ENCODE results near the gene FRAS1. TPM values are rescaled to one million over a fixed set of nuclear protein-coding genes. Genes with fewer than 3 reads are reported as not detected.
"Not testable (repeated sequence)": the region's sequence is repeated elsewhere in the genome, so short reads cannot be mapped to it uniquely, and the experiment has no call there.

The FRAS1 gene
- total RNA-seq, 2 experiments from 2014 or later: 0.08 TPM; not detected in 1

DNA sequence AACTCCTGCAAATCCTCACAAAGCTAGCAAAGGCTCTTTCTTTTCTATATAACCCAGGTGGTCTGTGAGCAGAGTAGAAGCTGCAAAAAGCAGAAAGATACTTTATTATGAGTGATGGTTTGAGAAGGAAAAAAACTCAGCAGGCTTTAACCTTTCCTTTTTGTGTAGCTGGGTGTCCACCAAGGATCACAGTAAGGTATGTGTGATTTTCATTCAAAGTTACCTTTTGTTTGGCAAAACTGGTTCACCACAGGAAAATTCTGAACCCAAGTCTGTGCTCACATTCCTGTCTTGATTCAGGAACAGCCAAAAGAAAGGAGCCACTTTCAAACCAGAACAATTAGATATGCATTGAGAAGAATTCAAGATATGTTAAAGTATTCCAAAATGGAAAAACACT, 35.7 kb downstream of the FRAS1 start:
- CTCF ChIA-PET: no interaction called here
- POLR2A ChIA-PET: no interaction called here

- ChIA-PET POLR2A (no interaction called here), CTCF (no interaction called here)
Observed at GRCh38 chr4:78095081-78095480, 38.0 kb downstream of the FRAS1 start.

DNA sequence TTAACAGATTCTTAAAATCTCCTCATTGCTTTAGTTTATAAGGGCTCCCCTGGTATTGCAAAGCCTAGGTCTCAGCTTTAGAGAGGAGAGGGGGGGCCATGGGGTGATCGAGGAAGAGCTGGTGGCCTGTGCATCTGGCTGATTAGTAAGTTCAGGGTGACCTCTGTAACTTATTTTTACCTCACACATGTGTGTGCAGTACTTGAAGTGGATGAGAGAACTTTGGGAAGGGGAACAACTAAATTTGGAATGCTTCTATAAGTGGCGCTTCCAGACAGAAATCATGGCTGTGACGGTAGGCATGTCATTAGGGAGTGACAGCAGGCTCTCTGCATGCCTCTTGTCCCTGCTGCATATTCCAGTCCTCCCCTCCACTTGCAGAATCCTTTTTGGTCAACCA, 41.9 kb downstream of the FRAS1 start:
- CTCF ChIA-PET: no interaction called here

DNA sequence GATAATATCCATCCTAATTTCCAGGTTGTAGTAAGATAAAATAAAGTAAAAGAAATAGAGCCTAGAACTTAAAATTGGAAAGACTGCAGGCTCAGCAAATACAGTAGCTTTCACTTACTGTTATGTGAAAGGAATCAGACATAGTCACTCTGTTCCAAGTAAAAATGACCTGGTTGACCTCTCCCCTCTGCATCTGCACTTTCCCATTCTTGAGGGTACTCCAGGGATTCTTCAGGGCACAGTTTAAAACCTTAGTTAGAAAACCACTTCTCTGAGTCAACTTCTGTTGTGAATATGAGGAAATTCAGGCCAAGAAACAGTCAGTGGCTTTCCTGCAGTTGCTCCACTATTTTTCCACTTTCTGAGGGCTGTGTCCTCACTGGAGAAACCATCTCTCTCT, 42.9 kb downstream of the FRAS1 start:
- CTCF ChIA-PET: no interaction called here
- POLR2A ChIA-PET: no interaction called here

More for the DNA sequence above, 41.9 kb downstream of the FRAS1 start:
- POLR2A ChIA-PET: no interaction called here

- POLR2A ChIA-PET: no interaction called here
- CTCF ChIA-PET: no interaction called here
Observed at GRCh38 chr4:78119698-78120097, 62.6 kb downstream of the FRAS1 start.

DNA sequence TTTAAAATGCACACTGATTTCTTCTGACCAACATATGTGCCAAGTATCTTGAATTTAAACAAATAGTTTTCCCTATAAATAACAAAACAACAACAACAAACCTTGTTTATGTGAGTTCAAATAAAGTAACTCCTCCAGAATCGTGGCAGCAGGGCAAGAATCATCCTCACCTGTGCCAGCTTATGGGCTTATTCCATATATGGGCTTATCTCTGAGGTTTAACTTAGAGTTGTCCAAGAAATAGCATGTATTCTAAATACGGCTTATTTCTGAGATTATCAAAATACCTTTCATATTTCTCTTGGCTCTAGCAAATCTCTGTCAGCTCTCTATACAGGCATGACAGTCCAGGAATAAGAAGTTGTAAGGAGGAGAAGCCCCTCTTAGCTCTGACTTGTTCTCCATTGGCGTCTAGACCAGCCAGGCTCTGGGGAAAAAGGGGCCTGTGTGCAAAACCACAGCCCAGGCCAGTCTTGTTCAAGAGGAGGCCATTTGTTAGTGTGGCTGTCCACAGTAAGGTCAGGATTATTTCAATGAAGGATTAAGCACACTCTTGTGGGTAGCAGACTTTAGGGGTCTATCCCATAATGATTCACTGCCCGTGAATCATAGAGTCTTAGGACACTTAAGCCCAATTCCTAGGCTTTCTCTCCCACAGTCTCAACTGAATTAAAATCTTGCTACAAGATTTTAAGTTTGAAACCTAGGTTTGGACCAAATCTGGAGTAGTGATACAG, 63.2 kb downstream of the FRAS1 start:
- POLR2A ChIA-PET: no interaction called here
- CTCF ChIA-PET: no interaction called here

DNA sequence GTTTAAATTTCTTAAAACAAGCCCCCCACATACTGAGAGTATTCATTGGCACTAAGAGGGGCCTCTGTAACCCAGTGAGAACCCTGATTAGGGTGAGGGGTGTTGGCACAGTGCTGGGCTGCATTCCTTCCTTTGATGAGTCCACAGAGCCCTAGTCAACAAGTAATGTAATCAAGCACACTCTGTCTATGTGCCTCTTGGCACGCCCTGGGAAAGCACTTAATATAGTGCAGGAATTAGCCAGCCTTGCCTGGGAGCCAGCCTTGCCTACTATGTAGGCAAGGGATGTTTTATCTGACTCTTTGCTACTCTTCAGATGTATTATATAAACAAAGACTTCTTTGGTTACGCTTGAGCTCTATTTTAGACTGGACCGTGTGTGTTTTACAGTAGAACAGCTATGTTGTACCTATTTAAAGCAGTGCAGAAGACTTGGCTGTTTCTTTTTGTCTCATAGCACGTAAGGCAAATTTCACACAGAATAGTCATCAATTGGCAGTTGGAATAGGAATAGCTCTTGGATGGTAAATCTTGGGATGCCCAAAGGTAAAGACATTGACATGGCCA, 64.3 kb downstream of the FRAS1 start:
- ChIA-PET POLR2A (no interaction called here), CTCF (no interaction called here)

GRCh38 chr4:78125834-78126331, 68.8 kb downstream of the FRAS1 start:
- CTCF ChIA-PET, POLR2A ChIA-PET: not testable (repeated sequence)

GRCh38 chr4:78129383-78130108, 72.4 kb downstream of the FRAS1 start:
- ChIA-PET POLR2A (no interaction called here), CTCF (no interaction called here)

DNA sequence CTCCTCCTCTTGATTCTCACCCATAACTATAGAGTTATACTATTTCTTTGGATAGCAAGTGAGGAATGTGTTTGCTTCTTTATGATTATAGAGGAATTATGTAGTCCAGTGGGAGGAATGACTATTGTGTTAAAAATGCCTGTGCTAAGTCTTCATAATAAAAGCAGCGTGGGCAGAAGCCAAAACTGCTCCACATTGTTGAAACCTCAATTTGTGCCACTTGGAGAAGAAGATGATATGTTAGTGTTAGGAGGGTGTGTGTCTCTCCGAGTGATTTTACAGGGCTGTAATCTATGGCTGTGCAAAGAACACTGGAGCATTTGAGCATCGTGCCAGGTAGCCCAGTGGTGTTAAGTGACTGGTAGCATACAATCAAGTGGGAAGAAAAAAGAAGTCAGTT, 74.3 kb downstream of the FRAS1 start:
- CTCF ChIA-PET: no interaction called here
- POLR2A ChIA-PET: no interaction called here

DNA sequence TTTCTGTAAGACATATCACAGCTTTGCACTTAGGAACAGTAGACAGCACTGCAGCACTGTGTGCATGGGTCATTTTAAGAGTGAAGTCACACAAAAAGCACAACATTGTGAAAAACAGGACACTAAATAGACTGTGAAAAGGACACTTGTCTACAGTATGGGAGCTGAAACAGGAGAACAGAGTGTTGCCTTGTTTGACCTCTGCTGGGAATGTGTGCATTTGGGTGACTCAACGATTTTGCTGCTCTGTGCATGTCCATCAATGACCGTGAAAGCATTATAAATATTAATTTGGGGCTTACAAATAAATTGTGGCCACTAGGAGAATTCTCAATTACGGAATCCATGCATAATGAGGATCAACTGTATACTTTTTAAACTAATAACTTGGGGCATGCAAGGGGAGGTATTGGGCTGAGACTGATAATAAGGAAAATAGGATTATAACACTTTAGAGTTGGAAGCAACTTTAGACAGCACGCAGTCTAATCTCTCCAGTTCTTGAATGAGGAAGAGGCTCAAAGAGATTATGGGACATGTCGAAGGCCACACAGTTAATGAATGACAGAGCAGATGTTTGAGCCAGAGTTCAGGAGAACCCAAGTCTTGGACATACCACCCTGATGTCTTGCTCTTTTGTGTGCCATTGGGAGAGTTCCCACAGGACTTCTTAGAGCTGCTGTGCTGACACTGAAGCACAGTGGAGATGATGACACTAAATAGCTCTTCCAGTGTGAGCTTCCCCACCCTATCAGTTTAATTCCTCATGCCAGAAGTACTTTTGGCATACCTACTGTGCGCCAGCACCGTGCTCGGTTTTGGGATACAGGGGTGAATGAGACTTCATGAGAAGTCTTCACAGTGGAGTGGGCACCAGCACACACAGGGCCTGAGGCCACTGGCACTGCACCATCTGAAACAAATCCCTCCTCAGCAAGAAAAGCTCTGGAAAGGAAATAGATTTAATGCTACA, 79.3 kb downstream of the FRAS1 start:
- POLR2A ChIA-PET: no interaction called here
- CTCF ChIA-PET: no interaction called here

- CTCF ChIA-PET: no interaction called here
Observed at GRCh38 chr4:78137532-78137931, 80.4 kb downstream of the FRAS1 start.

DNA sequence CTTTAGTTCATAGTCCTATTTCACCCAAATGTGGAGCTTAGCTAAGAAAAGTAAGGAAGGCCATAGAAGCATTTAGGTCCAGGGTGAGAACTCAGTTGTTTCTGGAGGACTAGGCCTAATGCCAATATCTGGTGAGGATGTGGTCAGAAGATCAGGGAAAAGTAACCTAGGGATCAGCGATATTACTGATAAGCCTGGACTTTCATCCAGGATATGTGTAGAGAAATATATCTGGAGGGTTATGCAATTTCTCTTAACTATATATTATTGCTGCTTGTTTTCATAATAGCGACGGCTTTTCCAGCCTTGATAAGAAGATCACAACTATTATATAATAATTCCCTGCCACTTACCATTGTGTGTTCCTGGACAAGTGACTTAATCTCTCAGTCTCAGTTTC, 81.1 kb downstream of the FRAS1 start:
- ChIA-PET CTCF (no interaction called here), POLR2A (no interaction called here)

More at GRCh38 chr4:78137532-78137931, 80.4 kb downstream of the FRAS1 start:
- POLR2A ChIA-PET: no interaction called here

- ChIA-PET POLR2A (no interaction called here), CTCF (no interaction called here)
Observed at GRCh38 chr4:78143634-78144033, 86.5 kb downstream of the FRAS1 start.

GRCh38 chr4:78145008-78145407, 87.9 kb downstream of the FRAS1 start:
- POLR2A ChIA-PET: no interaction called here
- CTCF ChIA-PET: no interaction called here

- POLR2A ChIA-PET: no interaction called here
- CTCF ChIA-PET: no interaction called here
Observed at GRCh38 chr4:78145622-78146021, 88.5 kb downstream of the FRAS1 start.

GRCh38 chr4:78149751-78150542, 92.8 kb downstream of the FRAS1 start:
- CTCF ChIA-PET: no interaction called here

DNA sequence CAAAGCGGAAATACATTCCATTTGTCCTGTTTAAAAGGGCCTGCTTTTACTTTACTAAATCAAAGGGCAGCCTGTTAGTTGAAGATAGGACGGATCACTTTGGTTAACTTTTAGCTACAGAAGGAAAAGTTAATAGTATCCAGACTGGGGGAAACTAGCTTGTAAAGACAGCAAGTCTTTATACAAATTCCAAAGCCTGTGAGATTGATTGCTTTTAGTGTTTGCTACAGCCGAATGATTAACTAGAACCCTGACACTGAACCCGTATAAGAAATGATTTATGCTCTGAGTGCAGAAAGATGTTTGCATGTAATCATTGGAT, 93.4 kb downstream of the FRAS1 start:
- ChIA-PET POLR2A (no interaction called here), CTCF (no interaction called here)

More at GRCh38 chr4:78149751-78150542, 92.8 kb downstream of the FRAS1 start:
- POLR2A ChIA-PET: no interaction called here

- ChIA-PET POLR2A (no interaction called here), CTCF (no interaction called here)
Observed at GRCh38 chr4:78152795-78153194, 95.7 kb downstream of the FRAS1 start.
